ENCODE results near the gene MRPS23. TPM values are rescaled to one million over a fixed set of nuclear protein-coding genes. Genes with fewer than 3 reads are reported as not detected.

The MRPS23 gene
- total RNA-seq, 1 donor = 19.9 TPM

GRCh38 chr17:57855391-57856035 is 5.7 kb upstream of the MRPS23 start:
- no peaks in the 10 kb centered on the region for H4K20me1 ChIP-seq (ENCODE audit: insufficient read depth, low read length)
- H3K36me3 ChIP-seq (ENCODE audit: insufficient read depth, low read length) = no peaks in the 10 kb centered on the region
- H3K9me3 ChIP-seq (ENCODE audit: low read depth, low read length) = no peaks in the 10 kb centered on the region
- H3K4me2 ChIP-seq (ENCODE audit: insufficient read depth, low read length) = no peak overlapping the region
- no peak overlapping the region for H3K27ac ChIP-seq (ENCODE audit: low read depth, low read length)
- peak; percentile 68 for DNase-seq (ENCODE audit: insufficient read length, low spot score, missing footprints)
- peaks cover 25% of the 10 kb centered on the region for H3K4me1 ChIP-seq (ENCODE audit: insufficient read depth, low read length)
- TF ChIP-seq CTCF (IDR thresholded peaks at IDR 0.05; ENCODE audit: extremely low read depth, low read depth, low read length) = no peak
- no peak overlapping the region for H3K4me3 ChIP-seq (ENCODE audit: insufficient read depth, low read length)
- no peaks in the 10 kb centered on the region for H3K27me3 ChIP-seq (ENCODE audit: insufficient read depth, low read length)
- H2AFZ ChIP-seq (ENCODE audit: low read length) = no peak overlapping the region
- H3K79me2 ChIP-seq (ENCODE audit: insufficient read depth, low read length) = no peaks in the 10 kb centered on the region

GRCh38 chr17:57853695-57854094 is 3.9 kb upstream of the MRPS23 start:
- Histone ChIP-seq H3K36me3 (ENCODE audit: insufficient read depth, low read length) (peaks cover 3% of the 10 kb centered on the region), H3K27me3 (ENCODE audit: insufficient read depth, low read length) (no peaks in the 10 kb centered on the region), H3K27ac (ENCODE audit: low read depth, low read length) (no peak overlapping the region), H3K4me2 (ENCODE audit: insufficient read depth, low read length) (no peak overlapping the region), H2AFZ (ENCODE audit: low read length) (no peak overlapping the region), H3K4me1 (ENCODE audit: insufficient read depth, low read length) (peaks cover 23% of the 10 kb centered on the region), H3K79me2 (ENCODE audit: insufficient read depth, low read length) (peaks cover 12% of the 10 kb centered on the region), H4K20me1 (ENCODE audit: insufficient read depth, low read length) (no peaks in the 10 kb centered on the region), H3K9me3 (ENCODE audit: low read depth, low read length) (no peaks in the 10 kb centered on the region), H3K4me3 (ENCODE audit: insufficient read depth, low read length) (no peak overlapping the region)
- peak; percentile 48 for DNase-seq (ENCODE audit: insufficient read length, low spot score, missing footprints)
- no peak for TF ChIP-seq CTCF (IDR thresholded peaks at IDR 0.05; ENCODE audit: extremely low read depth, low read depth, low read length)

GRCh38 chr17:57852955-57853328 is 3.1 kb upstream of the MRPS23 start:
- Histone ChIP-seq H3K27me3 (ENCODE audit: insufficient read depth, low read length) (no peaks in the 10 kb centered on the region), H3K27ac (ENCODE audit: low read depth, low read length) (no peak overlapping the region), H2AFZ (ENCODE audit: low read length) (no peak overlapping the region), H3K4me3 (ENCODE audit: insufficient read depth, low read length) (no peak overlapping the region), H3K79me2 (ENCODE audit: insufficient read depth, low read length) (peaks cover 18% of the 10 kb centered on the region), H3K9me3 (ENCODE audit: low read depth, low read length) (no peaks in the 10 kb centered on the region), H4K20me1 (ENCODE audit: insufficient read depth, low read length) (no peaks in the 10 kb centered on the region), H3K4me1 (ENCODE audit: insufficient read depth, low read length) (peaks cover 20% of the 10 kb centered on the region), H3K36me3 (ENCODE audit: insufficient read depth, low read length) (peaks cover 7% of the 10 kb centered on the region), H3K4me2 (ENCODE audit: insufficient read depth, low read length) (no peak overlapping the region)
- no peak for TF ChIP-seq CTCF (IDR thresholded peaks at IDR 0.05; ENCODE audit: extremely low read depth, low read depth, low read length)
- DNase-seq (ENCODE audit: insufficient read length, low spot score, missing footprints) = no peak

GRCh38 chr17:57852092-57852954 is 2.5 kb upstream of the MRPS23 start:
- no peak for DNase-seq (ENCODE audit: insufficient read length, low spot score, missing footprints)
- TF ChIP-seq CTCF (IDR thresholded peaks at IDR 0.05; ENCODE audit: extremely low read depth, low read depth, low read length) = no peak
- peaks cover 10% of the 10 kb centered on the region for H3K36me3 ChIP-seq (ENCODE audit: insufficient read depth, low read length)
- H3K27me3 ChIP-seq (ENCODE audit: insufficient read depth, low read length) = no peaks in the 10 kb centered on the region
- H3K9me3 ChIP-seq (ENCODE audit: low read depth, low read length) = no peaks in the 10 kb centered on the region
- H3K4me2 ChIP-seq (ENCODE audit: insufficient read depth, low read length) = no peak overlapping the region
- H4K20me1 ChIP-seq (ENCODE audit: insufficient read depth, low read length) = no peaks in the 10 kb centered on the region
- peaks cover 23% of the 10 kb centered on the region for H3K79me2 ChIP-seq (ENCODE audit: insufficient read depth, low read length)
- H3K4me1 ChIP-seq (ENCODE audit: insufficient read depth, low read length) = peaks cover 20% of the 10 kb centered on the region
- peak overlapping the region; percentile 15 for H2AFZ ChIP-seq (ENCODE audit: low read length)
- H3K27ac ChIP-seq (ENCODE audit: low read depth, low read length) = no peak overlapping the region
- H3K4me3 ChIP-seq (ENCODE audit: insufficient read depth, low read length) = no peak overlapping the region
